NCI-H1436 treated with DMSO at 0.1 percent for 48 hours (cell line): Measurements from ENCODE around the gene TNS3.

ENCODE experiments used
- DNase-seq: peaks from one replicate; lab custom pipeline; 2025; lab: John Stamatoyannopoulos, UW

TNS3 gene

GRCh38 chr7:47405921-47406800 lies 175.8 kb downstream of the TNS3 start:
- no peak for DNase-seq

GRCh38 chr7:47405286-47405904 lies 176.5 kb downstream of the TNS3 start:
- DNase-seq = no peak

- no peak for DNase-seq
Observed at GRCh38 chr7:47404010-47404409, 177.9 kb downstream of the TNS3 start.

- no peak for DNase-seq
Observed at GRCh38 chr7:47402941-47403866, 178.7 kb downstream of the TNS3 start.

- no peak for DNase-seq
Observed at GRCh38 chr7:47401611-47402570, 180.0 kb downstream of the TNS3 start.

GRCh38 chr7:47400741-47401206 lies 181.1 kb downstream of the TNS3 start:
- no peak for DNase-seq

- DNase-seq = no peak
Observed at GRCh38 chr7:47400001-47400400, 181.9 kb downstream of the TNS3 start.

- no peak for DNase-seq
Observed at GRCh38 chr7:47394751-47395252, 187.1 kb downstream of the TNS3 start.

GRCh38 chr7:47394216-47394615 lies 187.7 kb downstream of the TNS3 start:
- no peak for DNase-seq

- no peak for DNase-seq
Observed at GRCh38 chr7:47393406-47393805, 188.5 kb downstream of the TNS3 start.

- DNase-seq = no peak
Observed at GRCh38 chr7:47392241-47392759, 189.6 kb downstream of the TNS3 start.

- DNase-seq = no peak
Observed at GRCh38 chr7:47391726-47392125, 190.2 kb downstream of the TNS3 start.

- DNase-seq = no peak
Observed at GRCh38 chr7:47390914-47391313, 191.0 kb downstream of the TNS3 start.

- DNase-seq = no peak
Observed at GRCh38 chr7:47389923-47390630, 191.8 kb downstream of the TNS3 start.

- no peak for DNase-seq
Observed at GRCh38 chr7:47389171-47389922, 192.6 kb downstream of the TNS3 start.

GRCh38 chr7:47387506-47387905 lies 194.4 kb downstream of the TNS3 start:
- DNase-seq = no peak

GRCh38 chr7:47386273-47386835 lies 195.6 kb downstream of the TNS3 start:
- DNase-seq = no peak

GRCh38 chr7:47385536-47386125 lies 196.3 kb downstream of the TNS3 start:
- no peak for DNase-seq
